H1 (cell line): ENCODE data around the gene NACAD. TPM values are rescaled to one million over a fixed set of nuclear protein-coding genes. Genes with fewer than 3 reads are reported as not detected.

Source experiments
- CTCF ChIA-PET: fragments of 300-600 bp; sonication (Branson Sonifier 250); formaldehyde crosslinking; loops from one replicate; lab custom pipeline; 2021; ENCODE audit not compliant: partially characterized antibody; lab: Charles Lee
- POLR2A ChIA-PET: fragments of 300-600 bp; sonication (Branson Sonifier 250); formaldehyde crosslinking; loops from one replicate; lab custom pipeline; 2021; ENCODE audit warnings: inconsistent platforms; ENCODE audit not compliant: partially characterized antibody; lab: Charles Lee
- DNase-seq, 2 experiments: peaks; one replicate each; pipeline versions ENCODE4 v3.0.0 to v3.0.0-alpha.2; 2010 to 2022; ENCODE audit warnings: low spot score in 2 of 2, low read depth in 1 of 2, mixed read lengths in 1 of 2
- FAIRE-seq: peaks from 2 replicates; lab custom pipeline; 2011; peaks lifted over from hg19 to GRCh38; lab: Jason Lieb, UNC
- H2AFZ ChIP-seq: 2 replicates; pipeline ENCODE4 v1.8.1; 2012; ENCODE audit warnings: low read length, inconsistent platforms
- H2AK5ac ChIP-seq: 2 replicates; pipeline ENCODE4 v1.6.1; 2013; ENCODE audit warnings: low read depth, low read length
- H2BK120ac ChIP-seq: replicated peaks from 2 replicates; pipeline ENCODE3; 2013; ENCODE audit warnings: low read depth, low read length, inconsistent platforms
- H2BK12ac ChIP-seq: 2 replicates; pipeline ENCODE4 v1.6.1; 2013; ENCODE audit warnings: low read depth, low read length
- H2BK15ac ChIP-seq: 2 replicates; pipeline ENCODE4 v1.6.1; 2013; ENCODE audit warnings: low read length
- H2BK20ac ChIP-seq: 2 replicates; pipeline ENCODE4 v1.6.1; 2013; ENCODE audit warnings: low read length
- H2BK5ac ChIP-seq: 2 replicates; pipeline ENCODE4 v1.6.1; 2013; ENCODE audit warnings: low read depth, low read length
- H3K14ac ChIP-seq: 2 replicates; pipeline ENCODE4 v1.6.1; 2013; ENCODE audit warnings: inconsistent platforms; ENCODE audit not compliant: insufficient read length
- H3K18ac ChIP-seq: 2 replicates; pipeline ENCODE4 v1.6.1; 2013; ENCODE audit warnings: low read length; ENCODE audit errors: extremely low read depth
- H3K23ac ChIP-seq: 2 replicates; pipeline ENCODE4 v1.6.1; 2013; ENCODE audit warnings: inconsistent platforms; ENCODE audit not compliant: insufficient read length
- H3K23me2 ChIP-seq: 2 replicates; pipeline ENCODE4 v1.6.1; 2013; ENCODE audit warnings: low read depth, low read length
- H3K27ac ChIP-seq: 2 replicates; pipeline ENCODE4 v1.6.1; 2011; ENCODE audit warnings: low read depth, low read length, inconsistent platforms
- H3K27me3 ChIP-seq, 4 experiments: replicated peaks in 1 of 4; 1 replicate in 1 of 4; 2 replicates in 3 of 4; pipeline versions ENCODE4 v1.6.1 to v1.8.1; 2011 to 2013; ENCODE audit warnings: low read length in 3 of 4, mild to moderate bottlenecking in 3 of 4, inconsistent platforms in 2 of 4, mixed read lengths in 2 of 4, moderate library complexity in 1 of 4; ENCODE audit not compliant: control insufficient read depth in 3 of 4, insufficient read depth in 3 of 4; ENCODE audit errors: extremely low read depth in 1 of 4
- H3K36me3 ChIP-seq, 4 experiments: 2 replicates each; pipeline versions ENCODE4 v1.6.1 to v1.8.1; 2011 to 2013; ENCODE audit warnings: mild to moderate bottlenecking in 4 of 4, low read length in 3 of 4, moderate library complexity in 2 of 4, control low read depth in 1 of 4, inconsistent platforms in 1 of 4; ENCODE audit not compliant: insufficient read depth in 4 of 4, control insufficient read depth in 2 of 4
- H3K4ac ChIP-seq: replicated peaks from 2 replicates; pipeline ENCODE3; 2013; ENCODE audit warnings: low read length, low read depth, mixed read lengths, inconsistent platforms; ENCODE audit not compliant: insufficient read length
- H3K4me1 ChIP-seq, 4 experiments: replicated peaks in 1 of 4; 1 replicate in 1 of 4; 2 replicates in 3 of 4; pipeline versions ENCODE4 v1.6.1 to v1.8.1; 2011 to 2013; ENCODE audit warnings: low read length in 3 of 4, inconsistent platforms in 2 of 4, mixed read lengths in 1 of 4; ENCODE audit not compliant: insufficient read depth in 4 of 4, control insufficient read depth in 3 of 4
- H3K4me2 ChIP-seq, 2 experiments: 2 replicates each; pipeline versions ENCODE4 v1.6.1 to v1.8.1; 2011 to 2013; ENCODE audit warnings: low read depth in 2 of 2, low read length in 2 of 2, control low read depth in 1 of 2, inconsistent platforms in 1 of 2, mild to moderate bottlenecking in 1 of 2; ENCODE audit not compliant: insufficient read depth in 1 of 2
- H3K4me3 ChIP-seq, 4 experiments: fragments of 200-600, 300-600 bp in 1 of 4; sonication (generic), shearing (Covaris generic), sonication (Bioruptor Twin) in 1 of 4; 2 replicates each; pipeline versions ENCODE4 v1.5.1 to v1.8.1; 2011 to 2016; ENCODE audit warnings: low read length in 4 of 4, low read depth in 3 of 4, control low read depth in 2 of 4, inconsistent platforms in 2 of 4, mild to moderate bottlenecking in 2 of 4, mixed read lengths in 1 of 4, moderate library complexity in 1 of 4; ENCODE audit not compliant: insufficient read depth in 2 of 4; ENCODE audit errors: extremely low read depth in 1 of 4
- H3K56ac ChIP-seq: replicated peaks from 2 replicates; pipeline ENCODE3; 2013; ENCODE audit warnings: low read depth, mild to moderate bottlenecking, mixed read lengths, low read length, inconsistent platforms; ENCODE audit not compliant: insufficient read length
- H3K79me1 ChIP-seq: 2 replicates; pipeline ENCODE4 v1.6.1; 2013; ENCODE audit warnings: low read depth, low read length, control low read depth
- H3K79me2 ChIP-seq, 2 experiments: 2 replicates each; pipeline versions ENCODE4 v1.6.1 to v1.8.1; 2012 to 2013; ENCODE audit warnings: low read length in 2 of 2, mild to moderate bottlenecking in 2 of 2, inconsistent platforms in 1 of 2; ENCODE audit not compliant: insufficient read depth in 2 of 2, control insufficient read depth in 1 of 2
- H3K9ac ChIP-seq, 4 experiments: replicated peaks in 1 of 4; 1 replicate in 1 of 4; 2 replicates in 3 of 4; pipeline versions ENCODE4 v1.6.1 to v1.8.1; 2011 to 2013; ENCODE audit warnings: low read depth in 3 of 4, low read length in 3 of 4, control low read depth in 2 of 4, mild to moderate bottlenecking in 2 of 4, moderate library complexity in 2 of 4, inconsistent platforms in 1 of 4; ENCODE audit errors: extremely low read depth in 1 of 4
- H3K9me3 ChIP-seq, 2 experiments: 2 replicates each; pipeline versions ENCODE4 v1.6.1 to v1.8.1; 2012 to 2013; ENCODE audit warnings: mild to moderate bottlenecking in 2 of 2, moderate library complexity in 2 of 2, control low read depth in 1 of 2, inconsistent platforms in 1 of 2, low read depth in 1 of 2, low read length in 1 of 2, mixed read lengths in 1 of 2; ENCODE audit not compliant: insufficient read depth in 2 of 2
- H4K20me1 ChIP-seq, 2 experiments: replicated peaks in 1 of 2; 2 replicates each; pipeline versions ENCODE3 to v1.8.1; 2011 to 2013; ENCODE audit warnings: inconsistent platforms in 2 of 2, low read length in 2 of 2, mild to moderate bottlenecking in 1 of 2; ENCODE audit not compliant: insufficient read depth in 2 of 2, control insufficient read depth in 1 of 2
- H4K5ac ChIP-seq: 2 replicates; pipeline ENCODE4 v1.6.1; 2013; ENCODE audit warnings: low read length, low read depth, mixed read lengths, inconsistent platforms; ENCODE audit not compliant: insufficient read length
- H4K8ac ChIP-seq: 2 replicates; pipeline ENCODE4 v1.8.0; 2013; ENCODE audit warnings: mild to moderate bottlenecking, moderate library complexity, low read length, inconsistent platforms; ENCODE audit not compliant: insufficient read depth; ENCODE audit errors: extremely low read depth
- H4K91ac ChIP-seq: replicated peaks from 2 replicates; pipeline ENCODE3; 2013; ENCODE audit warnings: low read length, mixed read lengths, inconsistent platforms; ENCODE audit not compliant: insufficient read length
- TCF12 ChIP-seq: IDR thresholded peaks from 2 replicates; pipeline ENCODE4 v1.6.1; 2011; ENCODE audit warnings: low read depth, mild to moderate bottlenecking, low read length
- TEAD4 ChIP-seq: IDR thresholded peaks from 2 replicates; pipeline ENCODE4 v1.6.1; 2012; ENCODE audit warnings: low read depth, low read length, inconsistent platforms, mixed read lengths
- WGBS, 2 experiments: shearing (Covaris generic) in 1 of 2; methylation state at CpG; one replicate each; pipeline versions ENCODE4 v1.1.6 to v1.1.7; 2013 to 2015; ENCODE audit warnings: low lambda C conversion rate in 2 of 2, mixed read lengths in 2 of 2, inconsistent platforms in 1 of 2, low coverage in 1 of 2, missing lambda C conversion rate in 1 of 2; ENCODE audit not compliant: insufficient replicate concordance in 2 of 2, insufficient coverage in 1 of 2, insufficient read length in 1 of 2; ENCODE audit errors: extremely low coverage in 1 of 2, missing lambda C conversion rate in 1 of 2; 5-methylcytosine and 5-hydroxymethylcytosine counted together
- polyA plus RNA-seq, 7 experiments: library from polyadenylated mRNA; depleted of rRNA in 3 of 7; stranded (reverse) in 5 of 7; unstranded in 2 of 7; fragments of >200 nt in 5 of 7; fragments of 200-250 nt in 2 of 7; gene quantifications; 1 replicate in 5 of 7; 2 replicates in 1 of 7; 4 replicates in 1 of 7; pipeline versions ENCODE4 v1.2.1 to v1.2.3, GENCODE V29; 2011 to 2013; ENCODE audit warnings: missing spikeins in 2 of 7, mixed read lengths in 2 of 7
- total RNA-seq: library from RNA; stranded (reverse); fragmentation: NEBNext Ultra II Directional; extraction: Animal tissue kit (Norgen Biotek cat#: 25700); gene quantifications from 2 replicates; pipeline ENCODE4 v1.2.1, GENCODE V29; 2021

The NACAD gene
- total and polyA plus RNA-seq, 2 of the 8 experiments (the other 6 are each of a cell fraction or from before 2014, with no cell fraction given), result 1.3 to 6.0 TPM

DNA sequence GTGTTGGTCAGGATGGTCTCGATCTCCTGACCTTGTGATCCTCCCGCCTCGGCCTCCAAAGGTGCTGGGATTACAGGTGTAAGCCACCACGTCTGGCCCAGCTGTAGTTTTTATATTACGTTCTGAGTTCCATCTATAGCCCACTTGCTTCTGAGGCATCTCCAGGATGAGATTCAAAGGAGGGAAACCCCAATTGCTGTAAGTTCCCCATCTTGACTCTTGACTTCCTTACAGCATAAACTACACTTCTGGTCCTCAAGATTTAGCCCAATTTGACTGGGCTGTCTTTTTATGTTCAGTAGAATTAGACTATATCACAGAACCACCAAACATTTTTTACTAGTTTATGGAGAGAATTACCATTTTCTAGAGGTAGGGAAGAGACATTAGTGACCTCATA, 44.4 kb downstream of the NACAD start:
- Histone ChIP-seq H3K27me3 (no peaks in the 10 kb centered on the region), H2BK12ac (no peak overlapping the region), H3K4me3 (no peak overlapping the region), H3K4me1 (no peaks in the 10 kb centered on the region), H3K18ac (no peak overlapping the region), H2BK15ac (no peak overlapping the region), H3K23me2 (no peaks in the 10 kb centered on the region), H3K79me2 (no peaks in the 10 kb centered on the region), H3K36me3 (peaks cover 0 to 7% (median 4%) of the 10 kb centered on the region in 4 experiments; a peak in 3 of 8 replicates), H3K4me2 (no peak overlapping the region), H3K79me1 (no peaks in the 10 kb centered on the region), H2AK5ac (no peak overlapping the region), H2AFZ (no peak overlapping the region), H3K23ac (no peak overlapping the region), H4K8ac (no peak overlapping the region), H2BK120ac (no peak overlapping the region), H3K14ac (no peak overlapping the region), H4K5ac (no peak overlapping the region), H3K56ac (no peak overlapping the region), H2BK20ac (no peak overlapping the region), H3K27ac (no peak overlapping the region), H3K9ac (no peak overlapping the region), H2BK5ac (no peak overlapping the region), H4K20me1 (peaks cover 0 to 3% of the 10 kb centered on the region in 2 experiments), H4K91ac (no peak overlapping the region), H3K9me3 (no peaks in the 10 kb centered on the region), H3K4ac (no peak overlapping the region)
- POLR2A ChIA-PET, result no interaction called here
- CTCF ChIA-PET, result interaction anchor here (1.3 kb wide), 1 partner anchor 28 kb away, joined by 3 read pairs; no protein-coding TSS in a partner anchor
- FAIRE-seq (no peak), DNase-seq (no peak)
- WGBS, 2 experiments, result 75% methylated on average over 5 of the region's 5 CpGs; no CpG with 5 or more reads in 1 of the 2 experiments
- no peak for TF ChIP-seq TCF12
- no peak for TF ChIP-seq TEAD4
